Activated CD4-positive, CD25-positive, alpha-beta regulatory T cell treated with anti-CD3 and anti-CD28 coated beads, Interleukin-2, amount 50 U/mL, for 16 hours (primary cell): ENCODE data around the gene PTGDS.

Experiments used
- DNase-seq: peaks from one replicate; pipeline ENCODE4 v3.0.0-alpha.2; 2020; ENCODE audit warnings: low read depth, low spot score

Gene PTGDS

GRCh38 chr9:136945333-136946227 is 31.7 kb upstream of the PTGDS start:
- no peak for DNase-seq

- DNase-seq: no peak
Measured at GRCh38 chr9:136946228-136947027, 30.9 kb upstream of the PTGDS start.

DNA sequence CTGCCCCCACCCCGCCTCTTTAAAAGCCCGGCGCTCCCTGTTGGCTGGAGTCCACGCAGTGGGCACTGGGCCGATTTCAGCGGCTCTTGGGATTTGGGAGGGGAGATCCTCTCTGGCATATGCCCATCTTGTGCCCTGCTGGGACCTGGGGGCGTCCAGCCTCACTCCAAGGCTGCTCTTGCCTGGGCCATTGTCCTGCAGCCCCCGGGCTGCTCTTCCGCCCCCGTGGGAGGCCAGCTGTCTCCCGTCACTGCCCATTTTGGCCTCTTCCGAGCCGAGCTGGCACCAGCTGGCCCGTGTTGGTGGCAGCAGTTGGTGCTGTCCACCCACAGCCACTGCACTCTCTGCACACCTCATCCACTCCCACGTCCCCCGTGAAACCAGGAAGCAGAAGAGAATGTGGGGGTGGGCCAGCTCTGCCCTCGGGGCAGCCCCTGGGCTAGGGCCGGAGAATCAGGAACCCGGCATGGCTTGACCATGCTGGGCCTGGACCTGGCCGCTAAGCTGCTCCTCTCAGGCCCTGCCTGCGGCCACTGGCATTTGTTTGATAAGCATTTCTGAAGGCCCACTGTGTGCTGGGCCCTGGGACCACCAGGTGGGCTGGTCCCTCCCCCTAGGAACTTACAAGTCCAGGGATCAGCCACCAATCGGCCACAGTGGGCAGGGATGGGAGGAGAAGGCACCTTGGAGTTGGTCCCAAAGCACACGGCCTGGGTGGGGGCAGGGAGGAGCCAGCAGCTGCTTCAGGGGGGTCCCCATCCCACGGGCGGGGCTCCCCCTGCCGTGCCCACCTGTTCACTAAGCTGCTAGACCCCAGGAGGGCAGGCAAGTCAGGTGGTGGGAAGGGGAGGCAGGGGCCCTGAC is 30.0 kb upstream of the PTGDS start:
- DNase-seq: no peak

- no peak for DNase-seq
Measured at GRCh38 chr9:136947955-136948510, 29.3 kb upstream of the PTGDS start.

- DNase-seq: no peak
Measured at GRCh38 chr9:136949239-136949816, 28.0 kb upstream of the PTGDS start.

GRCh38 chr9:136949817-136950655 is 27.3 kb upstream of the PTGDS start:
- DNase-seq: peak; percentile 90

GRCh38 chr9:136950656-136951276 is 26.5 kb upstream of the PTGDS start:
- DNase-seq: no peak

GRCh38 chr9:136951541-136952320 is 25.6 kb upstream of the PTGDS start, which contains the start of gene LCN12:
Gene LCN12, plus strand, starts transcription at chr9:136952273. Its CDS starts 55 bp downstream, at chr9:136952328.
- no peak for DNase-seq

DNA sequence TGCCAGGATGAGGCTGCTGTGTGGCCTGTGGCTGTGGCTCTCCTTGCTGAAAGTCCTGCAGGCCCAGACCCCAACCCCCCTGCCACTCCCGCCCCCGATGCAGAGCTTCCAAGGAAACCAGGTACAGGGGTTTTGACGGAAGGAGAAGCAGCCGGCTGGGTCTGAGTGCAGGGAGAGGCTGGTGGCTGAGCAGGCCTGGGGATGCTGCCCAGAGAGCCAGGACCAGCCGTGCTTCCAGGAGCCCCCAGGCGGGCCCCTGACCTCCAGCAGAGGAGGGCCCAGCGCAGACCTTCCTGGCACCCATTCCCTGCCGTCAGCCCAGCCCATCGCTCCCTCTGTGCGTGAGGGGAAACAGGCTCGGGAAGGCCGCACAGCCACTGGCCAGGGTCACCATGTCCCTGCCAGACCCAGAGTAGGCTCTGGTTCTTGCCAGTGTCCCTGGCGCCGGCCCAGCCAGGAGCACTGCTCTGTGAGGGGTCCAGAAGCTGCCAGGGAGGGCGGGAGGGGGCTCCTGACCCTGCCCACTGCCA is 24.9 kb upstream of the PTGDS start:
- DNase-seq: no peak

- no peak for DNase-seq
Measured at GRCh38 chr9:136952876-136953770, 24.2 kb upstream of the PTGDS start.

GRCh38 chr9:136953771-136954269 is 23.5 kb upstream of the PTGDS start:
- no peak for DNase-seq

DNA sequence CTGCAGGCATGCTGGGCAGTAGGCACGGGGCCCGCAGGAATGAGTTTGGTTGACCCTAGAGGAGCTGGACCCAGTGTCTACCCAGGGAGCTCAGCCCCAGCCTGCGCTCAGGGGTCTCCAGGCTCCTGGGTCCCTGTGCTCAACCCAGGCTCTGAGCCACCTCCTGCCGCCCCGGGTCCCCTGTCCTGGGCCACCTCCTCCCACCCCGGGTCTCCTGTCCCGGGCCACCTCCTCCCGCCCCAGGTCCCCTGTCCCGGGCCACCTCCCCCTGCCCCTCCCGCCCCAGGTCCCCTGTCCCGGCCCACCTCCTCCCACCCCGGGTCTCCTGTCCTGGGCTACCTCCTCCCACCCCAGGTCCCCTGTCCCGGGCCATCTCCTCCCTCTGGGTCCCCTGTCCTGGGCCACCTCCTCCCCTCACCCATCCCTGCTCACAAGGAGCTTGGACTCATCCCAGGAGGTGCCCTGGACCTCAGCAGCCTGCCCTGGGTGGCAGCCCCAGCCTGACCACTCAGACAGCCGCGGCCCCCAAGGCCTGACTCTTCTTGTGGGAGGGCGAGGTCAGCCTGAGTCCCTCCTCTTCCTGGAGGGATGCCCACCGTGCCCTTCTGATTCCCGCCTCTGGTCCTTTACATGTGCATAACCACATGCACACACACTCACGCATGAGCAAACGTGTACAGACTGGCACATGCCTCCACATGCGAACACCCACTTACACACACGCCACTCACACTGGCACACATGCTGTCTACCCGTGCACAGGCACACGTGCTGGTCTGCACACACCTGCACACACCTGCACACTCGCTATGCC is 22.8 kb upstream of the PTGDS start:
- no peak for DNase-seq

DNA sequence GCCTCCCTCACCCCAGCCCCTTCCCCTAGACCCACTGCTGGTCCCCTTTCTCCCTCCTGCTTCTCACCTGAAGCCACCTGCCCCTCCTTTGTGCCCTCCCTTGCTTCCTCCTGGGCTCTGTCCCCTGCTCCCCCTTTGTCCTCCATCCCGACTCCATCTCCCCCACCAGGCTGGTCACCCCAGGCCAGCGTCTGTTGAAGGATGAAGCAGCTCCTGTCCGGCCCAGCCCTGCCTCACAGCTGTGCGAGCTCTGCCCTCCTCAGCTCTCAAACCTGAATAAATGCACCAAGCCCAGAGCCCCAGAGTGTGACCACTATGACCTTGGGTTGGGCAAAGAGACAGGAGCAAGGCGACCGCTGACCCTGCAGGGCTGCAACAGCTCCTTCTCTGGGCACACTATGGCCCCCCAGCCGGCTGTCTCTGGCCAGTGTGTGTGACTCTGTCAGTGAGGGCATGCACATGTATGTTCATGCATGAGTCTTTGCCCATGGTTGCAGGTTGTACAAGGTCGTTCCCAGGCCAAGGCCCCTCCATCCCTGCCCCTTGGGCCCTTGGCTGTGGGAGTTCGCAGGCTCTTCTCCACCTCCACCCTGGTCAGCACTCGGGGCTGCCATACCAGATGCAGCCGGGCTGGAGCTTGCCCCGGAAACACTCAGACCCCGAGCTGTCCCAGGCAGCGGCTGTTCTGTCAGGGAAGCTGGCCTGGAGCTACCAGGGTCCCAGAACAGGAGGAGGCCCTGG is 21.9 kb upstream of the PTGDS start:
- no peak for DNase-seq

GRCh38 chr9:136955943-136956335 is 21.4 kb upstream of the PTGDS start:
- DNase-seq: no peak

DNA sequence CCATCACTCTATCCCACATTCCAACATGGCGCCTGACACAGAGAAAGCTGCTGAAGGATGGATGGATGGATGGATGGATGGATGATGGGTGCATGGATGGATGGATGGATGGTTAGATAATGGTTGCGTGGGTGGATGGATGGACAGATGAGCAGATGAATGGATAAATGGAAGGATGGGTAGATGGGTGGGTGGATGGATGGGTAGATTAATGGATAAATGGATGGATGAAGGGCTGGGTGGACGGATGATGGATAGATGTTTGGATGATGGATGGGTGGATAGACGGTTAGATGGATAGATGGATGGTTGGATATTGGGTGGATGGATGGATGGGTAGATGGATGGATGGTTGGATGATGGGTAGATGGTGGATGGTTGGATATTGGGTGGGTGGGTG is 20.7 kb upstream of the PTGDS start:
- DNase-seq: no peak

GRCh38 chr9:136957461-136957860 is 19.8 kb upstream of the PTGDS start:
- no peak for DNase-seq
